GM19455 (cell line): ENCODE data around the gene AXIN1.
A peak's percentile ranks its signal among the peaks of the same experiment; 100 is the strongest.
"Not testable (repeated sequence)": the region's sequence is repeated elsewhere in the genome, so short reads cannot be mapped to it uniquely, and the experiment has no call there.

Experiments used
- ATAC-seq: cut with Tn5 transposase; IDR thresholded peaks from one replicate; pipeline ENCODE4 v1.9.1; 2021; ENCODE audit not compliant: unreplicated experiment

The AXIN1 gene

GRCh38 chr16:381012-381788, 28.7 kb upstream of the AXIN1 start:
- ATAC-seq = peak; percentile 37

- no peak for ATAC-seq
These were observed 28.2 kb upstream of the AXIN1 start for GRCh38 chr16:380762-381011.

GRCh38 chr16:379961-380761, 27.6 kb upstream of the AXIN1 start:
- ATAC-seq = no peak

- no peak for ATAC-seq
These were observed 26.8 kb upstream of the AXIN1 start for GRCh38 chr16:379183-379960.

- no peak for ATAC-seq
These were observed 26.3 kb upstream of the AXIN1 start for GRCh38 chr16:378821-379182.

GRCh38 chr16:378113-378820, 25.7 kb upstream of the AXIN1 start:
- not testable (repeated sequence) for ATAC-seq

- no peak for ATAC-seq
These were observed 25.0 kb upstream of the AXIN1 start for GRCh38 chr16:377419-377951.

- ATAC-seq = no peak
These were observed 24.4 kb upstream of the AXIN1 start for GRCh38 chr16:376817-377418.

GRCh38 chr16:375927-376816, 23.6 kb upstream of the AXIN1 start:
- no peak for ATAC-seq

- no peak for ATAC-seq
These were observed 22.7 kb upstream of the AXIN1 start for GRCh38 chr16:375212-375611.

- ATAC-seq = no peak
These were observed 22.0 kb upstream of the AXIN1 start for GRCh38 chr16:374616-374926.

- ATAC-seq = no peak
These were observed 21.5 kb upstream of the AXIN1 start for GRCh38 chr16:373848-374615.

GRCh38 chr16:373020-373598, 20.6 kb upstream of the AXIN1 start:
- no peak for ATAC-seq

GRCh38 chr16:372302-372983, 19.9 kb upstream of the AXIN1 start:
- no peak for ATAC-seq

GRCh38 chr16:371515-372301, 19.2 kb upstream of the AXIN1 start:
- ATAC-seq = no peak

GRCh38 chr16:370979-371514, 18.5 kb upstream of the AXIN1 start:
- no peak for ATAC-seq

GRCh38 chr16:370443-370842, 17.9 kb upstream of the AXIN1 start, which contains the start of gene MRPL28:
Gene MRPL28, minus strand, starts transcription at chr16:370538. Its CDS starts 320 bp downstream, at chr16:370218.
- ATAC-seq = peak; percentile 76
